ENCODE measurements around the gene SEC61A2. TPM values are rescaled to one million over a fixed set of nuclear protein-coding genes. Genes with fewer than 3 reads are reported as not detected.

SEC61A2 gene
- total RNA-seq, 2 donors from 2014 or later, result 0.66 to 4.2 TPM

DNA sequence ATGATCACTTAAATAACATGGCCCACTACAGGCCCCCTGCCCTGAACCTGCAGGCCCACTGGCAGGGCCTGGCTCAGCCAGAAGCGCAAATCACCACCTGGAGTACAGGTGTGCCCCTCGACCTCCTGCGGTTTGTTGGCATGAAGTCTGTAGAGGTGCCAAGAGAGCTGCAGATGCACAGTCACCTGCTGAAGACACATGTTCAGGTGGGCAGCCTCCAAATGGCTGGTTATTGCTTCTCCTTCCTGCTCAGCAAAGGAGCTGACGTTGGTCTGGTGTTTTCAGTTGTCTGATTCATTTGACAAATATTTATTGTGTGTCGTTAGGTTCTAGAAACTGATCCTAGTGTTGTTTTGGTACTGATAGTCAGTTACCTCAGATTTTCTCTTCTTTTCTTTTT, 31.7 kb upstream of the SEC61A2 start:
- DNase-seq (no peak), ATAC-seq (no peak)
- no peaks in the 10 kb centered on the region for H3K4me1 ChIP-seq
- H3K9me3 ChIP-seq, result no peaks in the 10 kb centered on the region
- H3K27me3 ChIP-seq, result no peaks in the 10 kb centered on the region
- H3K36me3 ChIP-seq (replicated peaks in 1 of 2; ENCODE audit: insufficient read depth in 1 of 2, low read depth in 2 of 2), result peaks cover 0 to 11% of the 10 kb centered on the region in 2 donors
- no peak overlapping the region for H3K27ac ChIP-seq
- TF ChIP-seq POLR2A (IDR thresholded peaks at IDR 0.05) (no peak), CTCF (IDR thresholded peaks at IDR 0.05) (no peak)
- H3K4me3 ChIP-seq, result no peak overlapping the region
- intact Hi-C loops (cut with DNase I), result no loop called here
- WGBS, 2 donors, result 75 to 77% methylated on average over 5 of the region's 5 CpGs

DNA sequence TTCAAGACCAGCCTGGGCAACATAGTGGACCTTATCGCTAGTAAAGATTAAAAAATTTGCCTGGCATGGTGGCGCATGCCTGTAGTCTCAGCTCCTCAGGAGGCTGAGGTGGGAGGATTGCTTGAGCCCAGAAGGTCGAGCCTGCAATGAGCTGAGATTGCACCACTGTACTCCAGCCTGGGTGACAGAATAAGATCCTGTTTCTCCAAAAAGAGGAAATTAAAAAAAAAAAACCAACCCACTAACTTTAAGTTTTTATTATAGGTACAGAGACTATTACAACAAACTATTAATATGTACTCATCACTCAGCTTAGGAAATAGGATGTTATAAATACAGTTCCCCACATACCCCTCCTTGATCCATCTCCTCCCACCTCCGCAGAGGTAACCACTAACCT, 30.5 kb upstream of the SEC61A2 start:
- Histone ChIP-seq H3K4me3 (no peak overlapping the region), H3K36me3 (replicated peaks in 1 of 2; ENCODE audit: insufficient read depth in 1 of 2, low read depth in 2 of 2) (peaks cover 0 to 13% of the 10 kb centered on the region in 2 donors), H3K27ac (no peak overlapping the region), H3K4me1 (no peaks in the 10 kb centered on the region), H3K9me3 (no peaks in the 10 kb centered on the region), H3K27me3 (no peaks in the 10 kb centered on the region)
- no peak for TF ChIP-seq POLR2A (IDR thresholded peaks at IDR 0.05)
- no peak for TF ChIP-seq CTCF (IDR thresholded peaks at IDR 0.05)
- ATAC-seq, result no peak
- no peak for DNase-seq
- intact Hi-C loops (cut with DNase I), result no loop called here
- 91 to 96% methylated on average over 3 to 4 of the region's 4 CpGs for WGBS, 2 donors

GRCh38 chr10:12103802-12104201, 25.7 kb upstream of the SEC61A2 start:
- H3K27ac ChIP-seq, result no peak overlapping the region
- intact Hi-C loops (cut with DNase I), result no loop called here
- H3K27me3 ChIP-seq, result no peaks in the 10 kb centered on the region
- TF ChIP-seq CTCF (IDR thresholded peaks at IDR 0.05), result no peak
- no peak for TF ChIP-seq POLR2A (IDR thresholded peaks at IDR 0.05)
- no peaks in the 10 kb centered on the region for H3K9me3 ChIP-seq
- H3K36me3 ChIP-seq (replicated peaks in 1 of 2; ENCODE audit: insufficient read depth in 1 of 2, low read depth in 2 of 2), result peaks cover 0 to 16% of the 10 kb centered on the region in 2 donors
- ATAC-seq, result no peak
- DNase-seq, result no peak
- WGBS, 2 donors, result 83 to 85% methylated on average over 4 of the region's 4 CpGs
- H3K4me3 ChIP-seq, result no peak overlapping the region
- no peaks in the 10 kb centered on the region for H3K4me1 ChIP-seq

GRCh38 chr10:12107781-12108180, 21.7 kb upstream of the SEC61A2 start:
- WGBS, 2 donors, result 83 to 93% methylated on average over 14 of the region's 14 CpGs
- no peak overlapping the region for H3K27ac ChIP-seq
- intact Hi-C loops (cut with DNase I), result no loop called here
- H3K36me3 ChIP-seq (replicated peaks in 1 of 2; ENCODE audit: insufficient read depth in 1 of 2, low read depth in 2 of 2), result peaks cover 0 to 10% of the 10 kb centered on the region in 2 donors
- no peaks in the 10 kb centered on the region for H3K27me3 ChIP-seq
- H3K4me3 ChIP-seq, result no peak overlapping the region
- TF ChIP-seq POLR2A (IDR thresholded peaks at IDR 0.05), result no peak
- no peak for TF ChIP-seq CTCF (IDR thresholded peaks at IDR 0.05)
- no peaks in the 10 kb centered on the region for H3K9me3 ChIP-seq
- ATAC-seq (no peak), DNase-seq (no peak)
- H3K4me1 ChIP-seq, result no peaks in the 10 kb centered on the region

GRCh38 chr10:12109286-12109685, 20.2 kb upstream of the SEC61A2 start:
- H3K36me3 ChIP-seq (replicated peaks in 1 of 2; ENCODE audit: insufficient read depth in 1 of 2, low read depth in 2 of 2), result peaks cover 0 to 8% of the 10 kb centered on the region in 2 donors

More at GRCh38 chr10:12109286-12109685, 20.2 kb upstream of the SEC61A2 start:
- ATAC-seq, result no peak
- no peak for TF ChIP-seq POLR2A (IDR thresholded peaks at IDR 0.05)
- TF ChIP-seq CTCF (IDR thresholded peaks at IDR 0.05), result no peak
- Histone ChIP-seq H3K27ac (no peak overlapping the region), H3K27me3 (no peaks in the 10 kb centered on the region), H3K9me3 (no peaks in the 10 kb centered on the region), H3K4me1 (no peaks in the 10 kb centered on the region), H3K4me3 (no peak overlapping the region)
- DNase-seq, result no peak
- intact Hi-C loops (cut with DNase I), result no loop called here
- 94 to 97% methylated on average over 5 of the region's 5 CpGs for WGBS, 2 donors

Data from body of pancreas (tissue), 4 donors.